Keratinocyte (primary cell): ENCODE data around the gene SKA1. TPM values are rescaled to one million over a fixed set of nuclear protein-coding genes. Genes with fewer than 3 reads are reported as not detected.
A peak's percentile ranks its signal among the peaks of the same experiment; 100 is the strongest.

Experiments used
- DNase-seq: peaks from one replicate; pipeline ENCODE4 v3.0.0-alpha.2; 2011; ENCODE audit warnings: low read depth, missing footprints, low spot score
- FAIRE-seq: peaks from 2 replicates; lab custom pipeline; 2011; peaks lifted over from hg19 to GRCh38; lab: Jason Lieb, UNC
- H2AFZ ChIP-seq: 2 replicates; pipeline ENCODE4 v1.6.0; 2012; ENCODE audit warnings: low read length, control low read depth, inconsistent platforms; ENCODE audit not compliant: control insufficient read depth
- H3K27ac ChIP-seq: 2 replicates; pipeline ENCODE4 v1.5.1; 2011; ENCODE audit warnings: low read length; ENCODE audit not compliant: control insufficient read depth, insufficient read depth
- H3K27me3 ChIP-seq: 3 replicates; pipeline ENCODE4 v1.6.0; 2011; ENCODE audit warnings: low read length; ENCODE audit not compliant: control insufficient read depth, insufficient read depth; ENCODE audit errors: extremely low read depth
- H3K36me3 ChIP-seq, 2 experiments: 2 replicates in 1 of 2; 3 replicates in 1 of 2; pipeline ENCODE4 v1.5.1; 2011; ENCODE audit warnings: low read length in 2 of 2, mild to moderate bottlenecking in 1 of 2; ENCODE audit not compliant: control insufficient read depth in 2 of 2, insufficient read depth in 2 of 2; ENCODE audit errors: extremely low read depth in 1 of 2
- H3K4me1 ChIP-seq: 3 replicates; pipeline ENCODE4 v1.5.1; 2011; ENCODE audit warnings: low read length; ENCODE audit not compliant: control insufficient read depth, insufficient read depth; ENCODE audit errors: extremely low read depth
- H3K4me2 ChIP-seq: 3 replicates; pipeline ENCODE4 v1.6.0; 2011; ENCODE audit warnings: low read depth, low read length; ENCODE audit not compliant: control insufficient read depth, insufficient read depth; ENCODE audit errors: extremely low read depth
- H3K4me3 ChIP-seq, 3 experiments: fragments of 200-600 bp in 1 of 3; sonication (generic) in 1 of 3; 2 replicates in 2 of 3; 3 replicates in 1 of 3; pipeline ENCODE4 v1.5.1; 2011 to 2016; ENCODE audit warnings: low read length in 3 of 3, mild to moderate bottlenecking in 3 of 3, control low read depth in 2 of 3, inconsistent platforms in 1 of 3, low read depth in 1 of 3, mixed read lengths in 1 of 3, mixed run types in 1 of 3, moderate library complexity in 1 of 3; ENCODE audit not compliant: control insufficient read depth in 2 of 3, insufficient read depth in 2 of 3; ENCODE audit errors: extremely low read depth in 1 of 3
- H3K79me2 ChIP-seq: 2 replicates; pipeline ENCODE4 v1.6.0; 2012; ENCODE audit warnings: low read length; ENCODE audit not compliant: control insufficient read depth, insufficient read depth
- H3K9ac ChIP-seq: 3 replicates; pipeline ENCODE4 v1.6.0; 2011; ENCODE audit warnings: low read length; ENCODE audit not compliant: control insufficient read depth, insufficient read depth; ENCODE audit errors: extremely low read depth
- H3K9me1 ChIP-seq: 3 replicates; pipeline ENCODE4 v1.6.0; 2011; ENCODE audit warnings: low read length; ENCODE audit not compliant: control insufficient read depth, insufficient read depth; ENCODE audit errors: extremely low read depth
- H3K9me3 ChIP-seq: 2 replicates; pipeline ENCODE4 v1.5.1; 2012; ENCODE audit warnings: low read depth, low read length; ENCODE audit not compliant: control insufficient read depth
- H4K20me1 ChIP-seq: 3 replicates; pipeline ENCODE4 v1.6.0; 2011; ENCODE audit warnings: low read length; ENCODE audit not compliant: control insufficient read depth, insufficient read depth; ENCODE audit errors: extremely low read depth
- CTCF ChIP-seq, 3 experiments: IDR thresholded peaks in 1 of 3; conservative IDR thresholded peaks in 1 of 3; optimal IDR thresholded peaks in 1 of 3; 2 replicates in 2 of 3; 3 replicates in 1 of 3; pipeline versions ENCODE3 to v1.5.1; 2011; ENCODE audit warnings: low read length in 3 of 3, mild to moderate bottlenecking in 3 of 3, moderate library complexity in 2 of 3, control low read depth in 1 of 3, inconsistent platforms in 1 of 3; ENCODE audit not compliant: insufficient read depth in 2 of 3; ENCODE audit errors: extremely low read depth in 1 of 3
- EZH2 ChIP-seq: IDR thresholded peaks from one replicate; pipeline ENCODE4 v1.6.1; 2012; ENCODE audit warnings: inconsistent platforms, mild to moderate bottlenecking, low read length, moderate library complexity
- dilution Hi-C: fragments of 300-500 bp; cut with MboI; formaldehyde crosslinking; loops from one replicate; pipeline ENCODE4 v1.7.0; 2020; ENCODE audit warnings: low sequenced_read_pairs; ENCODE audit not compliant: extremely low pct_ligation_motif_present
- polyA plus RNA-seq, 5 experiments: library from polyadenylated mRNA; depleted of rRNA in 3 of 5; stranded (reverse) in 3 of 5; stranded (forward) in 1 of 5; unstranded in 1 of 5; fragments of >200 nt; gene quantifications; 1 replicate in 1 of 5; 2 replicates in 3 of 5; 3 replicates in 1 of 5; pipeline versions ENCODE4 v1.2.1 to v1.2.3, GENCODE V29; 2011 to 2012; ENCODE audit warnings: missing spikeins in 2 of 5, low read depth in 1 of 5, low replicate concordance in 1 of 5

SKA1 gene
- polyA plus RNA-seq, 1 donor (not counting 4 experiments of a cell fraction or from before 2014, with no cell fraction given), result 8.4 TPM

- Histone ChIP-seq H3K9ac (no peak overlapping the region), H3K79me2 (peaks cover 13% of the 10 kb centered on the region), H3K9me1 (no peaks in the 10 kb centered on the region), H3K27ac (no peak overlapping the region), H3K4me3 (no peak overlapping the region), H2AFZ (no peak overlapping the region), H3K9me3 (peaks cover 2% of the 10 kb centered on the region), H4K20me1 (no peaks in the 10 kb centered on the region), H3K36me3 (no peaks in the 10 kb centered on the region), H3K27me3 (no peaks in the 10 kb centered on the region), H3K4me2 (no peak overlapping the region), H3K4me1 (peaks cover 11% of the 10 kb centered on the region)
- dilution Hi-C loops, result no loop called here
- FAIRE-seq, result no peak
- no peak for DNase-seq
- TF ChIP-seq EZH2, result no peak
- no peak for TF ChIP-seq CTCF (optimal IDR thresholded peaks at IDR 0.05 in 1 of 3, IDR thresholded peaks at IDR 0.05 in 1 of 3, conservative IDR thresholded peaks at IDR 0.05 in 1 of 3; ENCODE audit: extremely low read depth in 1 of 3, insufficient read depth in 2 of 3, low read length in 3 of 3)
Observed at GRCh38 chr18:50372743-50373142, 2.1 kb upstream of the SKA1 start.

- H3K27ac ChIP-seq, result no peak overlapping the region
- peaks cover 13% of the 10 kb centered on the region for H3K79me2 ChIP-seq
- no peak overlapping the region for H3K9ac ChIP-seq
- no peak overlapping the region for H2AFZ ChIP-seq
- no peaks in the 10 kb centered on the region for H4K20me1 ChIP-seq
- peak overlapping the region; percentile 91 for H3K4me2 ChIP-seq
- TF ChIP-seq CTCF (optimal IDR thresholded peaks at IDR 0.05 in 1 of 3, IDR thresholded peaks at IDR 0.05 in 1 of 3, conservative IDR thresholded peaks at IDR 0.05 in 1 of 3; ENCODE audit: extremely low read depth in 1 of 3, insufficient read depth in 2 of 3, low read length in 3 of 3) (no peak), EZH2 (no peak)
- H3K27me3 ChIP-seq, result no peaks in the 10 kb centered on the region
- H3K9me1 ChIP-seq, result no peaks in the 10 kb centered on the region
- no peak overlapping the region for H3K4me3 ChIP-seq
- H3K36me3 ChIP-seq, result no peaks in the 10 kb centered on the region
- H3K4me1 ChIP-seq, result peaks cover 11% of the 10 kb centered on the region
- FAIRE-seq, result no peak
- DNase-seq, result no peak
- dilution Hi-C loops, result no loop called here
- peaks cover 2% of the 10 kb centered on the region for H3K9me3 ChIP-seq
Observed at GRCh38 chr18:50373561-50374219, 1.2 kb upstream of the SKA1 start.
